ENCODE measurements around the gene CDR2L.
A peak's percentile ranks its signal among the peaks of the same experiment; 100 is the strongest.

CDR2L gene

GRCh38 chr17:74970395-74970794, 17.0 kb upstream of the CDR2L start:
- no peak overlapping the region for H3K27ac ChIP-seq
- H3K36me3 ChIP-seq: no peaks in the 10 kb centered on the region
- H3K4me2 ChIP-seq: no peak overlapping the region
- H3K4me1 ChIP-seq: peaks cover 15% of the 10 kb centered on the region
- no peaks in the 10 kb centered on the region for H3K9me3 ChIP-seq
- peaks cover 37% of the 10 kb centered on the region for H3K27me3 ChIP-seq
- TF ChIP-seq Cebpa-rat (IDR thresholded peaks at IDR 0.05): no peak
- H3K9ac ChIP-seq: no peak overlapping the region
- peaks cover 6% of the 10 kb centered on the region; the same call in 1 of the 2 replicates for H4K20me1 ChIP-seq
- H3K4me3 ChIP-seq: no peak overlapping the region

DNA sequence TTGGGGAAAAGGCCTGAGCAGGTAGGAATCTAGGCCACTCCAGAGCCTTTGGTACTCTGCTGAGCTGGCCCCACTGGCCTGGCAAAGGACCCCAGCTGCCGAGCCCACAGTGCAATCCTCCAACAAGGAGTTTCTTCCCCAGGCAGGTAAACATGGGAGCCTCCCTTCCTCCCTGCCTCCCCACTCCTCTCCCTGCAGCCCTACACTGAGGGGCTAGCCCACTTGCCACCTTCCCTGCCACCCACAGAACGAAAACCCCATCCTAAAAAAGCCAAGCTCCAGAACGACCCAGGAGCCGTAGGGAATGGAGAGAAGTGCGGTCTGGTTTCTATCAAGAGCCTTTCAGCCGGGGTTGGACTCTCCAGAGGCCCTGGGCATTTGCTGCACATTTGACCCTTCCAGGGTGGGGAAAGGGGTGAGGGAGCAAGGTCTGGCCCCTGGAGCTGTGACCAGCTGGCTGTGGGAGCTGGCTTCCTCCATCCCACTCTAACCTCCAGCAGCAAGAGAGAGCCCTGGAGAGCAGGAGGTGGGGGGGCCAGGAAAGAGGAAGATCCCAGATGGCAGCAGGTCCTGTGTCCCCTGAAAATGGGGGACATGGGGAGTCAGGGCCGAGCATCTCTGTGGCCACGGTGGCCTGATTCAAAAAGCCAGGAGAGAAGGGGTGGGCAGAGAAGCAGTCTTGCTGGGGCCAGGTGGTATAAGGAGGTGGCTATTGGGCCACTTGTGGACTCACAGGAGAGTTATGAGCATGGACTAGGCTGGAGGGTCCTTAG, 16.2 kb upstream of the CDR2L start:
- TF ChIP-seq Cebpa-rat (IDR thresholded peaks at IDR 0.05): no peak
- peak overlapping the region; percentile 99 for H3K4me2 ChIP-seq
- H4K20me1 ChIP-seq: peaks cover 6% of the 10 kb centered on the region; the same call in 1 of the 2 replicates
- peaks cover 37% of the 10 kb centered on the region for H3K27me3 ChIP-seq
- no peaks in the 10 kb centered on the region for H3K36me3 ChIP-seq
- peak overlapping the region; percentile 45; the same call in 1 of the 2 replicates for H3K9ac ChIP-seq
- peak overlapping the region; percentile 70 for H3K4me3 ChIP-seq
- H3K27ac ChIP-seq: no peak overlapping the region
- peaks cover 15% of the 10 kb centered on the region for H3K4me1 ChIP-seq
- H3K9me3 ChIP-seq: no peaks in the 10 kb centered on the region

GRCh38 chr17:74971842-74972106, 15.7 kb upstream of the CDR2L start:
- peak overlapping the region; percentile 70 for H3K4me3 ChIP-seq
- no peaks in the 10 kb centered on the region for H3K9me3 ChIP-seq
- H4K20me1 ChIP-seq: peaks cover 6% of the 10 kb centered on the region; the same call in 1 of the 2 replicates
- H3K9ac ChIP-seq: peak overlapping the region; percentile 45; the same call in 1 of the 2 replicates
- peaks cover 37% of the 10 kb centered on the region for H3K27me3 ChIP-seq
- no peak overlapping the region for H3K27ac ChIP-seq
- H3K36me3 ChIP-seq: no peaks in the 10 kb centered on the region
- H3K4me2 ChIP-seq: peak overlapping the region; percentile 99
- TF ChIP-seq Cebpa-rat (IDR thresholded peaks at IDR 0.05): no peak
- peaks cover 15% of the 10 kb centered on the region for H3K4me1 ChIP-seq

DNA sequence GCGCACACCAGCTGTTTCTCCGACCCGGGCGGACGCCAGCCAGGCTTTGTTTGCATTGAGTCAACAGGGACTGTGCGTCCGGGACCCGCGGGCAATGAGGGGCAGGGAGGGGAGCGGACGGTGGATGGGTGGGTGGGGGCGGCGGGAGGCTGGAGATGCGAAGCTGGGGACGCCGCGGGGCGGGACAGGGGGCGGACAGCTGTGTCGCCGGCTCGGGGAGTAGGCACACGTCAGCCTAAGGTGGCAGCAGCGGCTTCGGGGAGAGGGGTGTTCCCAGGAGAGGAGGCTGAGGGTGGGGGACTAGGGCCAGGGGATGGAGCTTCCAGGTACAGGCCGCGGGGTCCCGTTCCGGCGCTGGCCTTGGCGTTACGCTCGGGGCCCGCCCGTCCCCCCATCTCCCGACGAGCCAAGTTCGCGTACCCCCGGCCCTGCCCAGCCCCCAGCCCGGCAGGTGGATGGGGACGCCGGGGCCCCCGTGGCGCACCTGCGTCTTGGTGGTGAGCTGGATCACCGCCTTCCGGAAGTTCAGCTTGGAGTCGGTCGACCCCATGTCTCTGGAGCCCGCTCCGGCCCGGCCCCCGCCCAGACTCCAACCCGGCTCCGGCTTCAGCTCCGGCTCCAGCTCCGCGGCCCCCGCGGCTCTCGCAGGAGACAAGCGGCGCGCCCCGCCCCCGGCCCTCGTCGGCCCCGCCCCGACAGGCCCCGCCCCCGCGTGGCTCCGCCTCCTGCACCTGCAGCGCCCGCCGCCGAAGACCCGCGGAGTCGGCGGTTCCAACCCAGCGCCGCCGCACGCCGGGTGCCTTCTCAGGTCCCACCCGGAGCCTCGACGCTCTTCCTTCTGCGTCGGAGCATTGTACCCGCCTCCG, 15.1 kb upstream of the CDR2L start, which contains the start of gene HID1:
Gene HID1, minus strand, starts transcription at position 653 of the 866 bp plus-strand sequence. Its CDS starts 103 bp downstream, at position 550.
- H3K9ac ChIP-seq: peak within 1 kb of the TSS; percentile 50
- TF ChIP-seq Cebpa-rat (IDR thresholded peaks at IDR 0.05): no peak

GRCh38 chr17:74972973-74973328, 14.5 kb upstream of the CDR2L start:
- Histone ChIP-seq H3K36me3 (no peaks in the 10 kb centered on the region), H3K9me3 (no peaks in the 10 kb centered on the region), H3K4me2 (peak overlapping the region; percentile 99), H3K4me1 (peaks cover 15% of the 10 kb centered on the region), H4K20me1 (peaks cover 6% of the 10 kb centered on the region; the same call in 1 of the 2 replicates), H3K27me3 (peaks cover 37% of the 10 kb centered on the region), H3K4me3 (peak overlapping the region; percentile 70), H3K9ac (peak overlapping the region; percentile 48; the same call in 1 of the 2 replicates), H3K27ac (no peak overlapping the region)
- TF ChIP-seq Cebpa-rat (IDR thresholded peaks at IDR 0.05): no peak

More for the DNA sequence above, 15.1 kb upstream of the CDR2L start, which contains the start of gene HID1:
- no peaks in the 10 kb centered on the region for H3K36me3 ChIP-seq
- H3K4me3 ChIP-seq: peak within 1 kb of the TSS; percentile 70
- no peak within 1 kb of the TSS for H3K27ac ChIP-seq
- peaks cover 6% of the 10 kb centered on the region; the same call in 1 of the 2 replicates for H4K20me1 ChIP-seq
- H3K27me3 ChIP-seq: peaks cover 37% of the 10 kb centered on the region
- peaks cover 15% of the 10 kb centered on the region for H3K4me1 ChIP-seq
- H3K4me2 ChIP-seq: peak within 1 kb of the TSS; percentile 99
- H3K9me3 ChIP-seq: no peaks in the 10 kb centered on the region

DNA sequence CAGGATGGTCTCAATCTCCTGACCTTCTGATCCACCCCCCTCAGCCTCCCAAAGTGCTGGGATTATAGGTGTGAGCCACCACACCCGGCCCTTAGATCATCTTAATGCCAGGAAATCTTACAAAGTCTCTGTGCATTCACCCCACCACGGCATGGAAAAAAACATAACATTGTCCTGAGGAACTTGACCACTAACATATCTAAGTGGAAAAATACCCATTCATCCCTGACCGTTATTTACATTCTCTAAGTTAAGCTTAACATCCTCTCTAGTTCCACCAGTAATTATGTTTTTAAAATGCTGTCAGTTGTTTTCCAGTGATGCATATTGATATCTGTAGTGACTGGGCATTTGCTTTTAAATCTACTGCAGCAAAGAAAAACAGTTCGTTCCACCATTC, 11.5 kb upstream of the CDR2L start:
- no peaks in the 10 kb centered on the region for H3K9me3 ChIP-seq
- peaks cover 6% of the 10 kb centered on the region; the same call in 1 of the 2 replicates for H4K20me1 ChIP-seq
- H3K4me2 ChIP-seq: no peak overlapping the region
- H3K4me1 ChIP-seq: peaks cover 15% of the 10 kb centered on the region
- no peak overlapping the region for H3K4me3 ChIP-seq
- H3K27me3 ChIP-seq: peaks cover 35% of the 10 kb centered on the region
- H3K27ac ChIP-seq: no peak overlapping the region
- no peaks in the 10 kb centered on the region for H3K36me3 ChIP-seq
- TF ChIP-seq Cebpa-rat (IDR thresholded peaks at IDR 0.05): no peak
- H3K9ac ChIP-seq: no peak overlapping the region

GRCh38 chr17:74977802-74978201, 9.6 kb upstream of the CDR2L start:
- no peaks in the 10 kb centered on the region for H3K36me3 ChIP-seq
- H3K4me2 ChIP-seq: no peak overlapping the region
- no peak for TF ChIP-seq Cebpa-rat (IDR thresholded peaks at IDR 0.05)
- no peak overlapping the region for H3K27ac ChIP-seq
- peaks cover 5% of the 10 kb centered on the region; the same call in 1 of the 2 replicates for H4K20me1 ChIP-seq
- no peaks in the 10 kb centered on the region for H3K9me3 ChIP-seq
- peaks cover 38% of the 10 kb centered on the region for H3K27me3 ChIP-seq
- peaks cover 22% of the 10 kb centered on the region for H3K4me1 ChIP-seq
- no peak overlapping the region for H3K4me3 ChIP-seq
- no peak overlapping the region for H3K9ac ChIP-seq

- no peak for TF ChIP-seq Cebpa-rat (IDR thresholded peaks at IDR 0.05)
- Histone ChIP-seq H3K27ac (no peak overlapping the region), H4K20me1 (peaks cover 1% of the 10 kb centered on the region; the same call in 1 of the 2 replicates), H3K9ac (no peak overlapping the region), H3K27me3 (peaks cover 38% of the 10 kb centered on the region), H3K4me2 (no peak overlapping the region), H3K36me3 (no peaks in the 10 kb centered on the region), H3K9me3 (no peaks in the 10 kb centered on the region), H3K4me1 (peaks cover 18% of the 10 kb centered on the region), H3K4me3 (no peak overlapping the region)
Measured at GRCh38 chr17:74978240-74978639, 9.2 kb upstream of the CDR2L start.

- H3K9me3 ChIP-seq: no peaks in the 10 kb centered on the region
- TF ChIP-seq Cebpa-rat (IDR thresholded peaks at IDR 0.05): no peak
- no peak overlapping the region for H3K9ac ChIP-seq
- no peaks in the 10 kb centered on the region for H3K36me3 ChIP-seq
- peaks cover 28% of the 10 kb centered on the region for H3K27me3 ChIP-seq
- no peaks in the 10 kb centered on the region for H4K20me1 ChIP-seq
- no peak overlapping the region for H3K4me2 ChIP-seq
- H3K4me3 ChIP-seq: no peak overlapping the region
- H3K27ac ChIP-seq: no peak overlapping the region
- peaks cover 16% of the 10 kb centered on the region for H3K4me1 ChIP-seq
Measured at GRCh38 chr17:74979408-74980146, 7.9 kb upstream of the CDR2L start.

All from BLaER1 (cell line).